Measurements from ENCODE around the gene DHX29. TPM values are rescaled to one million over a fixed set of nuclear protein-coding genes. Genes with fewer than 3 reads are reported as not detected.

Gene DHX29
- total and polyA plus RNA-seq, 4 donors = 8.0 to 35.3 (median 19.1) TPM

- H3K9ac ChIP-seq (ENCODE audit: insufficient read depth in 1 of 2, low read length in 2 of 2) = no peak overlapping the region
- H3K4me1 ChIP-seq (ENCODE audit: control insufficient read depth in 5 of 5, insufficient read depth in 5 of 5, low read length in 5 of 5) = peaks cover 0 to 36% (median 9%) of the 10 kb centered on the region in 5 donors
- H3K27ac ChIP-seq (ENCODE audit: low read depth in 1 of 2, low read length in 1 of 2) = no peak overlapping the region
- H3K9me3 ChIP-seq (ENCODE audit: control insufficient read depth in 4 of 4, insufficient read depth in 3 of 4, low read length in 3 of 4) = peaks cover 0 to 3% (median 0%) of the 10 kb centered on the region in 4 donors
- no peak for TF ChIP-seq CTCF (IDR thresholded peaks at IDR 0.05; ENCODE audit: control extremely low read depth, extremely low read depth)
- 46 to 58% methylated on average over 4 of the region's 4 CpGs for WGBS, 2 donors
- H3K36me3 ChIP-seq (ENCODE audit: control insufficient read depth in 4 of 4, insufficient read depth in 4 of 4, low read length in 4 of 4) = peaks cover 3 to 8% (median 6%) of the 10 kb centered on the region in 4 donors
- ATAC-seq (ENCODE audit: insufficient read depth, low FRiP score) = no peak
- H3K27me3 ChIP-seq (ENCODE audit: control insufficient read depth in 3 of 3, insufficient read depth in 3 of 3, low read length in 2 of 3) = no peaks in the 10 kb centered on the region
- no peak for DNase-seq
- H3K4me3 ChIP-seq = no peak overlapping the region
Measured at GRCh38 chr5:55305345-55305744, 2.1 kb downstream of the DHX29 start.

GRCh38 chr5:55304584-55304983, 2.9 kb downstream of the DHX29 start:
- peaks cover 3 to 8% (median 6%) of the 10 kb centered on the region in 4 donors for H3K36me3 ChIP-seq (ENCODE audit: control insufficient read depth in 4 of 4, insufficient read depth in 4 of 4, low read length in 4 of 4)
- no peaks in the 10 kb centered on the region for H3K27me3 ChIP-seq (ENCODE audit: control insufficient read depth in 3 of 3, insufficient read depth in 3 of 3, low read length in 2 of 3)
- no peak overlapping the region for H3K4me3 ChIP-seq
- no peak for DNase-seq
- peaks cover 0 to 30% (median 9%) of the 10 kb centered on the region in 5 donors for H3K4me1 ChIP-seq (ENCODE audit: control insufficient read depth in 5 of 5, insufficient read depth in 5 of 5, low read length in 5 of 5)
- 81 to 91% methylated on average over 6 of the region's 6 CpGs for WGBS, 2 donors
- H3K27ac ChIP-seq (ENCODE audit: low read depth in 1 of 2, low read length in 1 of 2) = no peak overlapping the region
- no peak for ATAC-seq (ENCODE audit: insufficient read depth, low FRiP score)
- peaks cover 0 to 3% (median 0%) of the 10 kb centered on the region in 4 donors for H3K9me3 ChIP-seq (ENCODE audit: control insufficient read depth in 4 of 4, insufficient read depth in 3 of 4, low read length in 3 of 4)
- H3K9ac ChIP-seq (ENCODE audit: insufficient read depth in 1 of 2, low read length in 2 of 2) = no peak overlapping the region
- no peak for TF ChIP-seq CTCF (IDR thresholded peaks at IDR 0.05; ENCODE audit: control extremely low read depth, extremely low read depth)

GRCh38 chr5:55303238-55303690, 4.2 kb downstream of the DHX29 start:
- no peak overlapping the region for H3K9ac ChIP-seq (ENCODE audit: insufficient read depth in 1 of 2, low read length in 2 of 2)
- WGBS, 2 donors = 36 to 41% methylated on average over 4 of the region's 4 CpGs

More at GRCh38 chr5:55303238-55303690, 4.2 kb downstream of the DHX29 start:
- no peaks in the 10 kb centered on the region for H3K27me3 ChIP-seq (ENCODE audit: control insufficient read depth in 3 of 3, insufficient read depth in 3 of 3, low read length in 2 of 3)
- TF ChIP-seq CTCF (IDR thresholded peaks at IDR 0.05; ENCODE audit: control extremely low read depth, extremely low read depth) = no peak
- H3K4me1 ChIP-seq (ENCODE audit: control insufficient read depth in 5 of 5, insufficient read depth in 5 of 5, low read length in 5 of 5) = peaks cover 0 to 21% (median 5%) of the 10 kb centered on the region in 5 donors
- peak overlapping the region; percentile 31 to 49 for H3K27ac ChIP-seq (ENCODE audit: low read depth in 1 of 2, low read length in 1 of 2)
- H3K9me3 ChIP-seq (ENCODE audit: control insufficient read depth in 4 of 4, insufficient read depth in 3 of 4, low read length in 3 of 4) = peaks cover 0 to 3% (median 0%) of the 10 kb centered on the region in 4 donors
- DNase-seq = peak in 1 of 3 donors; percentile 13
- no peak for ATAC-seq (ENCODE audit: insufficient read depth, low FRiP score)
- H3K36me3 ChIP-seq (ENCODE audit: control insufficient read depth in 4 of 4, insufficient read depth in 4 of 4, low read length in 4 of 4) = peaks cover 3 to 12% (median 7%) of the 10 kb centered on the region in 4 donors
- H3K4me3 ChIP-seq = no peak overlapping the region

All from lung (tissue), 12 donors.